ENCODE measurements around the gene HPF1.
"Not testable (repeated sequence)": the region's sequence is repeated elsewhere in the genome, so short reads cannot be mapped to it uniquely, and the experiment has no call there.

Gene HPF1

DNA sequence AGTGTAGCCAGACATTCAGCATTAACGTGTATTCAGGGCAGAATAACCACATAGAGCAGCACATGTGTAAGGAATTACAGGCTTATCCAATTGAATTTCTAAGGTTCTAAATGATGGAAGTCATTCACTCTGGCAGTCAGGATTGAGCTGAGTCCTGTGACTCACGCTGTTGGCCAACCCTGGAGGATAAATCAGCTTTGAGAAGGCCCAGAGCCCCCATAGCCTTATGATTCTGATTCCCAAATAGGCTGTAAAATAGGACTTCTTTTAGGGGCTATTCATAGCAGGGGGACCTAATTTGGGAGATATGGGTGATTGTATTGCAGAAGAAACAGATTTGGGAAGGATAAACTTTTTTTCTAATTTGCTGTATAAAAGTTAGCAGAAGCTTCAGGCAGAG lies 8.1 kb upstream of the HPF1 start:
- no peak for ATAC-seq
- H3K27me3 Mint-ChIP-seq: no peaks in the 10 kb centered on the region
- H3K4me3 Mint-ChIP-seq: no peak overlapping the region
- no peak overlapping the region for H3K27ac Mint-ChIP-seq
- no peak for DNase-seq
- peaks cover 3% of the 10 kb centered on the region for H3K4me1 Mint-ChIP-seq
- H3K9me3 Mint-ChIP-seq: no peaks in the 10 kb centered on the region

DNA sequence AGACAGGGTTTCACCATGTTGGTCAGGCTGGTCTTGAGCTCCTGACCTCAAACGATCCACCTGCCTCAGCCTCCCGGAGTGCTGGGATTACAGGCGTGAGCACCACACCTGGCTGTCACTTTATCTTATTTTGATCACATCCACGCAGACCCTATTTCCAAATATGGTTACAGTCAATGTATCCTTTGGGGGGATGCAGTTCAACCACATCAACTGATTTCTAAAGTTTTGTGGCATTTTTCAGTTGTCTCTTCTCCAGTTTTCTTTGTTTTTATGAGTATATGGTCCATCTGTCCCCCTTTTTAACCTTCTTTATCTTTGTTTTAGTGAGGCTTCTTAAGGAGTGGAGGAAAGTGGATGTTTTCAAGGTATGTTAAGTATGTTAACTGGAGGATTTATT lies 4.1 kb upstream of the HPF1 start:
- H3K9me3 Mint-ChIP-seq: no peaks in the 10 kb centered on the region
- ATAC-seq (no peak), DNase-seq (no peak)
- no peak overlapping the region for H3K27ac Mint-ChIP-seq
- H3K4me3 Mint-ChIP-seq: no peak overlapping the region
- no peaks in the 10 kb centered on the region for H3K27me3 Mint-ChIP-seq
- peaks cover 9% of the 10 kb centered on the region for H3K4me1 Mint-ChIP-seq

DNA sequence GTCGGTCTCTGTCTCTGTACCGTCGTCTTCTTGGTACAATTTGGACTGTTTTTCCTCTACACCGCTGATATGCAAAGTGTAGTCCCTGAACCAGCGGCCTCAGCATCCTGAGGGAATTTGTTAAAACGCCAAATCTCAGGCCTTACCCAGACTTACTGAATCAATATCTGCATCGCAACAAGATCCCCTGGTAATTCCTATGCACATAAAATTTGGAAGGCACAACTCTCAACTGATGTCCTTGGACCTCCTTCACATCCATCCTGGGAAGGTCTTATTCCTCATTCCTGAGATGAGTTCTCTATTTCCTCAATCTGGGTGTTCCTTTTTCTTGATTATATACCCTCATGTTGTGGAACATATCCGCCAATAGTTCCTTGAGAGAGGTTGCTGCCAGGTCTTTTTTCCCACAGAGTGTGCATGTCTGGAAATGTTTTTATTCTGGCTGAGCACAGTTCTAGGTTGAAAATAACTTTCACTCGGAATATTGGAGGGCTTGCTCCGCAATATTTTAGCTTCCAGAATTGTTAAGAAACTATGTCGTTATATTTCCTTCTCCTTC lies 738 bp upstream of the HPF1 start:
- peaks cover 28% of the 10 kb centered on the region for H3K4me1 Mint-ChIP-seq
- peak overlapping the region; percentile 81 to 95 for H3K4me3 Mint-ChIP-seq
- no peaks in the 10 kb centered on the region for H3K27me3 Mint-ChIP-seq
- DNase-seq: no peak
- no peak overlapping the region for H3K27ac Mint-ChIP-seq
- no peak for ATAC-seq
- no peaks in the 10 kb centered on the region for H3K9me3 Mint-ChIP-seq

DNA sequence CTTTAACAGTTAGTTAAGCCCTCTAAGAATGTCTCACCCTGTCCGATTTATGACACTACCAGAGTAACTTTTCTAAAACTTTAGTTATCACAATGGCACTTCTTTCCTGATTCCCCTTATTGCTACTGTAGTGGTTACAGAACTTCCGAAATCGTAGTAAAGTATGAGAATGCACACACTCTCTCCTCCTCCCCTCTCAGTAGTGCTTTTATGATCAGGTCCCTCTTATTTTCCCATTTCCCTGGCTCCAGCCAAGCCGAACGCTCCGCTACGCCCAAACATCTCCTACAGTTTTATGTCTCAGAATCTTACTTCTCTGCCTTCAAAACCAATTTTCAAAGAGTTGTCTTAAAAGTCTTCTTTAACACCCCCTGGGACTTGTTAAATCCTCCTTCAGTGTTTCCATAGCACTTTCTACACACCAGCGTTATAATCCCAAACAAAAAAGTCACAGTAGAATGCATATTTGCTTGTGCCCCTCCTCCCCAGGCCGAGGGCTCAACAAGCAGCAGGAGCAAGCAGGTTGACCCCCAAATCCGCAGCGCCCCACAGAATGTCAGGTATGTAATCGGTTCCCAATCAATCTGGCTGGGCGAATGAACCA lies 671 bp downstream of the HPF1 start:
- DNase-seq (no peak), ATAC-seq (peak; percentile 35)
- peak overlapping the region; percentile 76 to 93 for H3K27ac Mint-ChIP-seq
- H3K4me3 Mint-ChIP-seq: peak overlapping the region; percentile 81 to 95
- no peaks in the 10 kb centered on the region for H3K9me3 Mint-ChIP-seq
- peaks cover 28% of the 10 kb centered on the region for H3K4me1 Mint-ChIP-seq
- no peaks in the 10 kb centered on the region for H3K27me3 Mint-ChIP-seq

DNA sequence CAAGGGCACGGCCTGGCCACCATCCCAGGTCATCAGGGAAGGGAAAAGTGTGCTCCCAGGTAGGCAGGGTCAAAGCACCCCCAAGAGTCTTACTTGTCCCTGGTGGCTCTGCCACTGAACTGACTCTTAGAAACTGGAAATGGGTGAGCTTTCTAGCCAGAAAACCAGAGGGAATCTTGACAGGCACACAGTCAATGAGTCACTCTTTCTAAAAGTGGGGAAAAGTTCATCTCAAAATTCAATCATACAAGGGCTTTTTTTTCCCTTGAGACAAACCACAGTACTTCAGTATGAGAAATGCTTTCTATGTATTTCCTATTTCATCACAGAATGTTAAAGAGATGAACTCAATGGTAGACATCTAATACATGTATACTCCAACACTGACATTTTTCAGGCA lies 12.5 kb downstream of the HPF1 start:
- no peaks in the 10 kb centered on the region for H3K27me3 Mint-ChIP-seq
- no peak overlapping the region for H3K4me3 Mint-ChIP-seq
- no peak overlapping the region for H3K27ac Mint-ChIP-seq
- DNase-seq (no peak), ATAC-seq (no peak)
- no peaks in the 10 kb centered on the region for H3K9me3 Mint-ChIP-seq
- H3K4me1 Mint-ChIP-seq: no peaks in the 10 kb centered on the region

DNA sequence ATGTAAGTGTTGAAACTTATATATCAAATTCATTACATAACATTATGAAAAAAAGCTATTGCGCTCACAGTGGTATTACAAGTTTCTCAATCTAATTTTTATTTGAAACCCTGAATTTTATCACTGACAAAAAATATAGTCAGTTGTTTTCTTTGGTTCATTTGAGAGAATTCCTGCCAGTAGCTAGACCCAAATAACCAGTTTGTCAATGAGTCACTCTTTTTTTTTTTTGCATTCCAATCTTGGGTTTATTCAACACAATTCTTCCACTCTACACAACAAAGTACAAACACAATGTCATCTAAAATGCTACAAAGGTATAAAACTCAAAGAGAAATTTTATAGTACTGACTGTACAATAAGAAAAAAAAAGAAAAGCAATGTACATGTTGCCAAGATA lies 13.1 kb downstream of the HPF1 start:
- Mint-ChIP-seq H3K4me3 (no peak overlapping the region), H3K27me3 (no peaks in the 10 kb centered on the region), H3K9me3 (no peaks in the 10 kb centered on the region), H3K27ac (no peak overlapping the region), H3K4me1 (no peaks in the 10 kb centered on the region)
- DNase-seq (no peak), ATAC-seq (no peak)

DNA sequence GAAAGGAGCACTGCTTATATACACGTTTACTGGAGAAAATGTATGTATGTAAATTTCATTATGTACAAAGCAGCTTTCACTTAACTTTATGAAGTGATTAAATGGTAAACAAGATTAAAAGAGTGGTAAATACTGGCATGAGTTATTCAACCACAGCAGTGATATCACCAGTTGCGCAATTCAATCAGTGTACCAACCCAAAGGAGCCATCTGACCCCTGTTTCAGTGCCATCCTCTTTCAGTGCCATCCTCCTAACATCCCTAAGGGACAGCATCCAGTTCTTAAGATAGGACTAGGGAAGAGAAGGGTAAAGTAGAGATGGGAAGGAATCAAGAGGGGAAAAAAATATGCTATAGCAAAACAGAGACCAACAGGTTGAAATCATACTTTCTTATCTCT lies 16.2 kb downstream of the HPF1 start:
- DNase-seq (no peak), ATAC-seq (no peak)
- Mint-ChIP-seq H3K27me3 (no peaks in the 10 kb centered on the region), H3K4me1 (no peaks in the 10 kb centered on the region), H3K9me3 (no peaks in the 10 kb centered on the region), H3K27ac (no peak overlapping the region), H3K4me3 (no peak overlapping the region)

DNA sequence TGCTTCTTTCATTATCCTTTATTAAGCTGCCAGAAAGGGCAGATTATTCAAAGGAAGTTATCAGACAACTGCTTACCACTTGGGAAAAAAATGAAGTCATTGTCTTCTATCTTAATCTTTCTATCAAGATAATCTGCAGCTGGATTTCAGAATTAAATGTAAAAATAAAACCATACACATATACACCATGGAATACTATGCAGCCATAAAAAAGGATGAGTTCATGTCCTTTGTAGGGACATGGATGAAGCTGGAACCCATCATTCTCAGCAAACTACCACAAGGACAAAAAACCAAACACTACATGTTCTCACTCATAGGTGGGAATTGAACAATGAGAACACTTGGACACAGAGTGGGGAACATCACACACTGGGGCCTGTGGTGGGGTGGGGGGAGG lies 19.1 kb downstream of the HPF1 start:
- not testable (repeated sequence) for ATAC-seq, H3K27ac Mint-ChIP-seq, H3K27me3 Mint-ChIP-seq, H3K4me3 Mint-ChIP-seq, H3K9me3 Mint-ChIP-seq, H3K4me1 Mint-ChIP-seq, DNase-seq

DNA sequence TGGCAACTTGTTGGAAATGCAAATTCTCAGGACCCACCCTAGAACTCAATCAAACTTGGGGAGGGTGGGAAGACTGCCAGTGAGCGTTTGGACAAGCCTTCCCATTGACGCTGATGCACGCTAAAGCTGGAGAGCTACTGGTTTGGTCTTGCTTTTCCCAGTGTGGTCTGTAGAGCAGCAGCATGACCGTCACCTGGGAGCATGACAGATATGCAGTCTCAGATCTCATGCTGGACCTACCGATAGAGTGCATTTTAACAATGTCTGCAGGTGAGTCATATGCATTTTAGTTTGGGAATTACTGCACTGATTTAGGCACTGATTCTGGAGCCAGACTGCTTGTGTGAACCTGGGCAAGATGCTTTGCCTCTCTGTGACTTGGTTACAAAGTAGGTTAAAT lies 27.2 kb downstream of the HPF1 start:
- Mint-ChIP-seq H3K4me1 (no peaks in the 10 kb centered on the region), H3K4me3 (no peak overlapping the region), H3K27ac (no peak overlapping the region), H3K27me3 (no peaks in the 10 kb centered on the region), H3K9me3 (no peaks in the 10 kb centered on the region)
- DNase-seq: no peak
- ATAC-seq: no peak

DNA sequence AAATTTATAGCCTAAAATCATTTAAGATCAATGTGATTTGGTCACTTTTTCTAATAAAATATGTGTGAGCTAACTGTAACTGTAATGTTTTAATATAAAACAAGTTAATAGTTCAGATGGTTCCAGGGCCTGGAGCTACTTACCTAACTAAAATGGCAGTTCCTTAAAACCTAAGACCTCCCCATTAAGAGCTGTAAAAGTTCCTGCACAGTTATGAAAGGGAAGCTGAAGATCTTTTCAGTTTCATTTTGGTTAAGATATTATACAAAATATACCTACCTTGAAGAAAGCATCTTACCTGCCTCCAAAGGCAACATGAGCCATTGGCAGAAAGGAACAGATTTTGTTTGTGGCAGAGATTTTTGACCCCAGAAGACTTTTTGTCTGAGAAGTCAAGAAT lies 30.1 kb downstream of the HPF1 start:
- H3K27ac Mint-ChIP-seq: no peak overlapping the region
- H3K27me3 Mint-ChIP-seq: no peaks in the 10 kb centered on the region
- no peaks in the 10 kb centered on the region for H3K4me1 Mint-ChIP-seq
- H3K4me3 Mint-ChIP-seq: no peak overlapping the region
- no peak for ATAC-seq
- no peak for DNase-seq
- no peaks in the 10 kb centered on the region for H3K9me3 Mint-ChIP-seq

DNA sequence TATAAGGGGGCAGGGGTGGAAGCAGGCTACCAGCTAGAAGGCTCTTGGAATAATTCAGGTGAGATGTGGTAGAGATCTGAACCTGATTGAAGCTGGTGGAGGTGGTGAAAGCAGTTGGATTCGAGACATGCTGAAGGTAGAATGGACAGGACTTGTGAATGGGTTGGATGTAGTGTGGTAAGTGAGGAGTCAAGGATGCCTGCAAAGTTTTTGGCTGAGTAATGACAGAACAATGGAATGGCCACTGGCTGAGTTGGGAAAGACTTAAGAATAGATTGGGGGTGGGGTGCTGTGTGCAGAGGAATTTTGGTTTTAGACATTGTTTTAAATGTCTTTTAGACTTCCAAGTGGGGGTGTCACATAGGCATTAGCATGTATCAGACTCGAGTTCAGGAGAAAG lies 33.5 kb downstream of the HPF1 start:
- no peak overlapping the region for H3K27ac Mint-ChIP-seq
- H3K4me1 Mint-ChIP-seq: peaks cover 5% of the 10 kb centered on the region
- no peak overlapping the region for H3K4me3 Mint-ChIP-seq
- ATAC-seq (no peak), DNase-seq (no peak)
- no peaks in the 10 kb centered on the region for H3K9me3 Mint-ChIP-seq
- no peaks in the 10 kb centered on the region for H3K27me3 Mint-ChIP-seq

DNA sequence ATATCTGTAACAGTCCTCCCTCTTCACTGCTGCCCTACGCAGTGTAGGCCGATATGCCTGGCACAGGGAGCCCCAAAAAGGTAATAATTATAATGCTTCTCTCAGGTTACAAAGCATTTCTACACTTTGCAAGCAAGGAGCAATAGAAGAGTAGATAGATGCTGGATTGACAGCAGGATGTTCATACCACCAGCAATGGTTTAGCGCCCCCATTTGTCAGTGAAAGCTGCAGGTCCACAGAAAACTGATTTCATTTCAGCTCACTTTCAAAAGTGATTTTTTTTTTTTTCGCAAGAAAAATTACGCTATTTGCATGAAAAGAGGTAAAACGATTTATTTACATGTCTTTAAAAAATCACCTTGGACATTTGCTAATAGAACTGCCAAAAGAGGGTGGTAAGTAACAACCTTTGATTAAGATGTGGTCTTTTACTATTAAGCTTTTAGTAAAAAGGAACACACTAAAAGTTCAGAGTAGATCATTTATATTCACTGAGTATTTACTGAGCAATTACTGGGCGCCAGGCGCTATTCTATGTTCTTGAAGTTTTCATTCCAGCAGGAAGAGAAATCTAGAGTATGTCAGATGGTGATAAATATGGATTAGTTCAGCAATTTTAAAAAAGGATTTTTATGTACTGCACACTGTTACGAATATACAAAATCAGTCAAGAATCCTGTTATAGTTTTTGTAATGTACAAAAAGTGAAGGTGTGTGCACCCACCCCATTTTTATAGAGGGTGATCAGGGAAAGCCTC lies 34.4 kb downstream of the HPF1 start:
- DNase-seq (no peak), ATAC-seq (no peak)
- no peak overlapping the region for H3K4me3 Mint-ChIP-seq
- H3K9me3 Mint-ChIP-seq: no peaks in the 10 kb centered on the region
- peaks cover 5% of the 10 kb centered on the region for H3K4me1 Mint-ChIP-seq
- H3K27me3 Mint-ChIP-seq: no peaks in the 10 kb centered on the region
- no peak overlapping the region for H3K27ac Mint-ChIP-seq

DNA sequence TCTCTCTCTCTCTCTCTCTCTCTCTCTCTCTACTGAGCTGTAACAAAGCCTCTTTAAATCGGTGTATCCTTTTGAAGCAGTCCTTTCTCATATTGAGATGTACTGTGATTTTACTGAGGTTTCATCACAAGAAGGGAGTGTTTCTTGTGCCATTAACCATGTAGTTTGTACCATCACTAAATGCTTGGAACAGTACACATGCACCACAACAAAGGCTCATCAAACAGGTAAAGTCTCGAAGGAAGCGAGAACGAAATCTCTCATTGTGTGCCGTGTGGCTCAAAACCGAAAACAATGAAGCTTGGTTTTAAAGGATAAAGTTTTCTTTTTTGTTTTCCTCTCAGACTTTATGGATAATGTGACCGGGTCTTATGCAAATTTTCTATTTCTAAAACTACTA lies 37.2 kb downstream of the HPF1 start:
- Mint-ChIP-seq H3K4me1 (peaks cover 5% of the 10 kb centered on the region), H3K9me3 (no peaks in the 10 kb centered on the region), H3K27ac (peak overlapping the region in 1 of 2 donors; percentile 59), H3K4me3 (no peak overlapping the region), H3K27me3 (no peaks in the 10 kb centered on the region)
- DNase-seq (no peak), ATAC-seq (no peak)

DNA sequence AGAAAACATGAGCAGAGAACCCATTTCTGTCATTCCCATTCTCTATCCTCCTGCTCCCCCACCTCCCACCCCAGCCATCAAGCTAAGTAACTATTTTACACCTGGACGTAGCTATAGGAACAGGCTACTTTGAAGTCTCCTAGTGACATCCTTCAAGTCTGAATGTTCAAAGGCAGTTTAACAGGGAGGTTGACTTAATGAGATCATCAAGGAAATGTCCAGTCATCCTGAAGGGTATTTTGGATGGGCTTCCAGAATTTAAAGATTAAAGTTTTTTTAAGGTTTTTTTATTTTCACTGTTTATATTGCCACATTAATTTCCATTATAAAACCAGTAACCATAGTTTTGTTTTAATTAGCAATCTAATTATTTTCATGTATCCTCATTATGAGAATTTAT lies 41.1 kb downstream of the HPF1 start:
- Mint-ChIP-seq H3K4me3 (no peak overlapping the region), H3K9me3 (no peaks in the 10 kb centered on the region), H3K27me3 (no peaks in the 10 kb centered on the region), H3K4me1 (peaks cover 5% of the 10 kb centered on the region), H3K27ac (no peak overlapping the region)
- ATAC-seq (no peak), DNase-seq (no peak)

DNA sequence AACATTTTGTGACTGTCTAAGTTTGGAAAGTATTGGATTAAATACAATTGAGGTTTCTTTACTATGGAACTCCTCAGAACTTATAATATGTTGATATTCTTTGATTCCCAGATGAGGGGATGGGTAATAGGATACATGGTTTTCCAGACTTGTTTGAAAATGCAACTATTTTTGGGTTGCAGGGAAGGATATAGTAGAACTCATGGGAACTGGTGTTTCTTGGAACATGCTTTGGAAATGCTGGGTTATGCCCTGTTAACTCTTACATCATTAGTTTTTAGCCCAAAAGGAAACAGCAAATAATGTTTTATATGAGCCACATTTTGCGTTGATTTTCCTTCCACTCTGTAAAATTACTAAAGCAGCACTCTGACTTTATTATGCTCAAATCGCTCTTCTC lies 41.9 kb downstream of the HPF1 start:
- ATAC-seq (no peak), DNase-seq (no peak)
- H3K4me3 Mint-ChIP-seq: no peak overlapping the region
- no peaks in the 10 kb centered on the region for H3K27me3 Mint-ChIP-seq
- no peak overlapping the region for H3K27ac Mint-ChIP-seq
- H3K4me1 Mint-ChIP-seq: peaks cover 5% of the 10 kb centered on the region
- H3K9me3 Mint-ChIP-seq: no peaks in the 10 kb centered on the region

DNA sequence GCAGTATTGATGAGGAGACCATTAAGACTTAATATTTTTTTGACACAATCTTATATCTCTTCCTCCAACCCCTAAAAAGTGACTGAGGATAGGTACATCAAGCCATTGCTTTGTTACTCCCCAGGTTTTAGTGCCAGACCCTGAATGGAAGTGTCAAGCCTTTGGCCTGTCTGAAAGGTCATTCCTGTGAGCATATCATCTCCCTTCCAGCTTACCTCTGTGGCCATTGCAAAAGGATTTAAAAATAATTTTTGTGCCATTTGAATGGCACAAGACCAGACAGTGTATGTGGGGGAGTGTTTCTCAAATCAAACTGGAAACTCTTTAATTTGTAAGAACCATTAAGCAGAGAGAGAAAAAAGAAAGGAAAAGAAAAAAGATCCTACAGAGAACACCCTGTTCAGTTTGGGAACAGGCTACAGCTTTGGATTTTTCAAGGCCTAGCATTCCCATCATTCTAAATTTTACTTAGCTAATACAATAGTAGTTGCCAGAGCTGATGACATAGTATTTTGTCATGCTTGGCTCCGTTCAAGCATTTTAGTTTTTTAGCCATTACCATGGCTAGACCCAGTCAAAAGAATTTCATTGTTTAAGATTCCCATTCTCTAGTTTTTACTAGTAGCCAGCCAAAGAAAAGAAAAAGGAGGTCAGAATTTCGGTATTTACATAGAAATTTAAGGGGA lies 49.6 kb downstream of the HPF1 start:
- peak overlapping the region; percentile 67 to 86 for H3K27ac Mint-ChIP-seq
- no peaks in the 10 kb centered on the region for H3K9me3 Mint-ChIP-seq
- ATAC-seq (no peak), DNase-seq (no peak)
- no peaks in the 10 kb centered on the region for H3K4me1 Mint-ChIP-seq
- H3K27me3 Mint-ChIP-seq: no peaks in the 10 kb centered on the region
- H3K4me3 Mint-ChIP-seq: no peak overlapping the region

Measured in stimulated activated naive CD8-positive, alpha-beta T cell treated with anti-CD3 and anti-CD28 coated beads, Interleukin-15, amount 100 ng/mL, for 72 hours (primary cell).